Stimulated activated CD4-positive, alpha-beta T cell treated with anti-CD3 and anti-CD28 coated beads, Interleukin-4, amount 100 ng/mL, for 48 hours (primary cell): Measurements from ENCODE around the gene NUCKS1.
A peak's percentile ranks its signal among the peaks of the same experiment; 100 is the strongest.

Experiments
- DNase-seq, 2 donors: peaks; one replicate each; pipeline ENCODE4 v3.0.0-alpha.2; 2020; ENCODE audit warnings: low read depth in 2 of 2

NUCKS1 gene

DNA sequence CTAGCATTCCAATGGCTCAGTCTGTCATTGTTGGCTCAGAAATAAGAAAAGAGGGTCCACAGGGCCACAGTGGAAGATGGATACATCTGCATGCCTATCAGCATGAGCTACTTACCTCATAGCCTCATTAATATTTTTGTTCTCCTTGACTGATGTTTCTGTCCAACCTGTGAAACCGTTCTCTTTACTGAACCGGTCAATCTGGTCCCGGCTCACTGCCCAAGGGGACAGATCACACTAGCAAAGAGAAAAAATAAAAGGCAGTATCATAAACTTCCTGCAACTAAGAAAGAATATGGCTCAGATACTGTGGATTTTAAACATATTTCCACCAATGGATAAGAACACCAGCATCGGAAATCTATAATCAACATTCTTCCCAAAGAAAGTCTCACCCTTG lies 20.6 kb upstream of the NUCKS1 start:
- no peak for DNase-seq

DNA sequence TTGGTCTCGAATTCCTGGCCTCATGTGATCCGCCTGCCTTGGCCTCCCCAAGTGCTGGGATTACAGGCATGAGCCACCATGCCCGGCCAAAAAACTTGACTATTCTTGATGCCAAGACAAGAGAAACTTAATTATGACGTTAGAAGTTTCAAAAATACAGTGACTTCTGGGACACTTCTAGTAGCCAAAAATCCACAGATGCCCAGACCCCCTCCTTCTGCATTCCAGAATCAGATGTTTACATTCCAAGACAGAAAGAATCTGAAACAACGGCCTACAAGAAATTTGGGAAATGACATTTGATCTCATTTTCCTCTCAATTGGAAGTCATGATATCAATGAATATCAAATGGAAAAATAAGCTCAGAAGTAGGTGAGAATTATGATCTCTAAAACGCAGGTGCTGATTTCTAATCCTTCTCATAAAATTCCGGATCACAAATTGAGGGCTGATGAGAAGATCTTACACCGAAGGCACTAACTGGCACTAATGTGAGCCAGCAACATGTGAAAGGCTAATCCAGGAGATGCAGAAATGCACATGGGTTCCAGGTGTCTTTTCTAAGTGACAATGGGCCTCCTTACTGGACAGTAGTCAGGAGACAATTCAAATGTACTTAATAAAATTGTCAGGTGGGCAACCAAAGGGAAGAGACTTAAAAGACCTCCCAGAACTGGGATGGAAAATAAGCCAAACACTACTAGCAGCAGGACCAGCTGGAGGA lies 19.8 kb upstream of the NUCKS1 start:
- no peak for DNase-seq

DNA sequence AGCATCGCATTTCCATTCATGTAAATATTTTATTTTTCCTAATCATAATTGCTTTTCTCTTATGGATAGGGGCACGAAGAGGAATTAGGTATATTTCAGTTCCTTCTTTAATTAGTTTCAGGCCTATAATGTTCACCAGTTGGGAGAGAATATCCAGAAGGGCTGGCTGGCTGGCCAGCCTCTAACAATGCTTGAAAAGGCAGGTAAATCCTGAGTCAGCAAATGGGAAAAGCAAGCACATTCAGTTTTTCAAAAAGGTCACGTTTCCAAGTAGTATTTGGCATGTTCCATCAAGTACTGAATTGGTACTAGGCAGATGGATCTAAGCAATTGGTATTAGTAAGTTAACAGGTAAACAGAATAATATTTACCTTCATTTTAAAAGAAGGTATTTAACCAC lies 17.3 kb upstream of the NUCKS1 start:
- DNase-seq, result no peak

DNA sequence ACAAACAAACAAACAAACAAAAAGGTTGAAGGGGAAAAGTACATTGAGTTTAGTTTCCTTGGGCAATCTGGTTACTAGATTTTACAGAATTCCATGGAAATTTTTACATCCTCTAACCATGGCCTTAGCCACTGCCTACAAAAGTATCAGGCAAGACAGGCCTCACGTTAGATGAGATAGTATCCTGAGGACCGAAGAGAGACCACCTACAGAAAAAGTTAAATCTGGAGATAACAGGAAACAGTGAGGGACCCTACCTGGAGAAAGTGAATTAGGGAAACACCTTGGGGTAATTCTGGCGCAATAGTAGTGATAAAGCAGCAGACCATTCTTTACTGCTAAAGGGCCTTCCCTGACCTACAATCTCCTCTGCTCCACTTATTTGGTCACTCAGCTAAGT lies 16.6 kb upstream of the NUCKS1 start:
- no peak for DNase-seq

DNA sequence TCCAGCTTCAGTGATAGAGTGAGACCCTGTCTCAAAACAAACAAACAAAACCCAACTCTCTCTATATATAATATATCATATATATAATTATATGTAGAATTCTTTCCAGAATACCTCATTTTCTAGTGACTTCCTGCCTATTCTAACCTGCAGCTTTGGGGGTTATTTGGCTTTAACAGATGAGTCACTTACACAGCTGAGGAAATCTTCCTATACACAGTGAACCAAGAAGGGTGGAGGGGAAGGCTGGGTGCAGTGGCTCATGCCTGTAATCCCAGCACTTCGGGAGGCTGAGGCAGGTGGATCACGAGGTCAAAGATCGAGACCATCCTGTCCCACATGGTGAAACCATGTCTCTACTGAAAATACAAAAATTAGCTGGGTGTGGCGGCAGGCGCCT lies 16.1 kb upstream of the NUCKS1 start:
- no peak for DNase-seq

DNA sequence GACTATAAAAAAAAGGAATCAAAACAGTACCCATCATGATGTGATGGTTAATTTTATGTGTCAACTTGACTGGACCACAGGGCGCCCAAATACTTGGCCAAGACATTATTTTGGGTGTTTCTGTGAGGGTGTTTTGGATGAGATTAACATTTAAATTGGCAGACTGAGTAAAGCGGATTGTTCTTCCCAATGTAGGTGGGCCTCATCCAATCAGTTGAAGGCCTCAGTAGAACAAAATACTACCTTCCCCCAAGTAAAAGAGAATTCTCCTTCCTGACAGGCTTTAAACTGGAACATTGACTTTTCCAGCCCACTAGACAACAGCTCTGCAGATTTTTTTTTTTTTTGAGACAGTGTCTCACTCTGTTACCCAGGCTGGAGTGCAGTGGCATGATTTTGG lies 14.6 kb upstream of the NUCKS1 start:
- DNase-seq, result no peak

DNA sequence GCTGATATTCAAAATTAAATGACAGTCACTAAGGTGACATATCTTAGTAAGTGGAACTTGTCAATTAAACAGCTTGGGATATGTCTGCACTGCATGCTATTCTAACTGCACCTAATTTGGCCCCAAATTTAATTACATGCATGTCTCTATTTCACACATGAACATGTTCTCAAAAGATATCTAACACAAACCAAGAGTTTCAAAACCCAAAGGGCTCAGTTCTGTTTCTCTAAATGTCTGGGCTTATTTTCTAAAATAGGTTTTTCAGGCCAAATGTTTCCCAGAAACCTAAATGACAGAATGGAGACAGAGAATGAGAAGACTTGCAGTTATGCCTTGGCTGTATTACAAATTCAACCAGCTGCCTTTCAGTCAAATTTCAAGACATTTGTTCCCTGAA lies 14.0 kb upstream of the NUCKS1 start:
- DNase-seq, result no peak

DNA sequence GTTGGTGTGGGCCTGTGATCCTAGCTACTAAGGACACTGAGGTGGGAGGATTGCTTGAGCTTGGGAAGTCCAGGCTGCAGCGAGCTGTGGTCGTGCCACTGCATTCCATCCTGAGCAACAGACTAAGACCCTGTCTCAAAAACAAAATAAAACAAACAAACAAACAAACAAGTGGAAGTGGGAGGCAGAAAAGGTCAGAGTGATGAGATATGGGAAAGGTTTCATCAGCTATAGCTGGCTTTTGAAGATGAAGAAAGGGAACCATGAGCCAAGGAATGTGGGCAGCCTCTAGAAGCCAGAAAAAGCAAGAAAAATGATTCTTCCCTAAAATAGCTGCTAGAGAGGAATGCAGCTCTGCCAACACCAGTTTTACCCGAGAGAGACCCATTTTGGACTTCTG lies 10.6 kb upstream of the NUCKS1 start:
- DNase-seq, result no peak

DNA sequence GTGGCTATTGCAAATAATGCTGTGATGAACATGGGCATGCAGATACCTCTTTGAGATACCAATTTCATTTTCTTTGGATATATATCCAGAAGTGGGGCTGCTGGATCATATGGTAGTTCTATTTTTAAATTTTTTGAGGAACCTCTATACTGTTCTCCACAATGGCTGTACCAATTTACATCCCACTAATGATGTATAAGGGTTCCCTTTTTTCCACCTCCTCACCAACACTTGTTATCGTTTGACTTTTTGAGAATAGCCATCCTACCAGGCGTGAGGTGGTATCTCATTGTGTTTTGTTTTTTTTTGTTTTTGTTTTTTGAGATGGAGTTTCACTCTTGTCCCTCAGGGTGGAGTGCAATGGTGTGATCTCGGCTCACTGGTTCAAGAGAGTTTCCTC lies 6.6 kb upstream of the NUCKS1 start:
- DNase-seq, result no peak

DNA sequence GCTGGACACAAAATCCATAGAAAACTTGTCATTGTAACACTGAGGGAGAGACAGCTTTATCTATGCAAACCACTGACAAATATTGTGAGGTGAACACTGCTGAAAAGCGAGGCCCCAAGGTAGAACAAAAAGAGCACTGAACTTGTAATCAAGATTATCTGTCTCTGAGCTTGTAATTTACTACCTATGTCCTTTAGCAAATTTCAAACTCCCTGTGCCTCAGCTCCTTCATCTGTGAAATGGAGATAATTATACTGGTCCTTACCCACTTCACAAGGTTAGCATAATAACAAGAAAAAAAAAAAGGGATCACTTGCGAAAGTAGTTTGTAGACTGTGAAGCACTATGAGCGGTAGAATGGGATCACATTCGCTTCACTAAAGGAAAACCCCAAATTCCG lies 4.9 kb upstream of the NUCKS1 start:
- DNase-seq, result no peak

DNA sequence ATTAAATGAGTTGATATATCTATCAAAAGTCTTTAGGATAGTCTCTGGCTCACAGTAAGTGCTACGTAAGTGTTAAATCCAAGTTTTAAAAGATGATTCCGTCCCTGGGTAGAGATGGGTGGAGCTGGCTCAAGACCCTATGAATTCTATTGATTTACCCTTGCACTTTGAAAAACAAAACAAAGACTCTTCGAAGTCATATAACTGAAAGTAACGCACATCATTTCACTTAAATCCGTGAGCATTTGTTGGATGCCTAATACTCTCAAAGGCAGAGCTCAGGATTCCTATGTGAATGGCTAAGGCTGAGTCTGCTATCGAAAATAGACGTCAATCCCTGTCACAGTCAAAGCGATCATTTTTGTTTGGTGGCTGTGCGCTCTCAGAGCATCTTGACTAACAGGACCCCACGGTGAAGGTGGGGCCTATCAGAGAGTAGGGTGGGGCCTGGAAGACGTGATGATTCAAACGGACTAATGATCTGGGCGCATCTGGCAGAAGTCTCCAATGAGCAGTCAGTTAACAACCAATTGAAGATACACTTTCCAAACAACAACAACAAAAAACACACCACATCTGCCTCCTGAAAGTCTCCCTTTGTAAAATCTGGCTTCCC lies 1.2 kb upstream of the NUCKS1 start:
- DNase-seq, result no peak

DNA sequence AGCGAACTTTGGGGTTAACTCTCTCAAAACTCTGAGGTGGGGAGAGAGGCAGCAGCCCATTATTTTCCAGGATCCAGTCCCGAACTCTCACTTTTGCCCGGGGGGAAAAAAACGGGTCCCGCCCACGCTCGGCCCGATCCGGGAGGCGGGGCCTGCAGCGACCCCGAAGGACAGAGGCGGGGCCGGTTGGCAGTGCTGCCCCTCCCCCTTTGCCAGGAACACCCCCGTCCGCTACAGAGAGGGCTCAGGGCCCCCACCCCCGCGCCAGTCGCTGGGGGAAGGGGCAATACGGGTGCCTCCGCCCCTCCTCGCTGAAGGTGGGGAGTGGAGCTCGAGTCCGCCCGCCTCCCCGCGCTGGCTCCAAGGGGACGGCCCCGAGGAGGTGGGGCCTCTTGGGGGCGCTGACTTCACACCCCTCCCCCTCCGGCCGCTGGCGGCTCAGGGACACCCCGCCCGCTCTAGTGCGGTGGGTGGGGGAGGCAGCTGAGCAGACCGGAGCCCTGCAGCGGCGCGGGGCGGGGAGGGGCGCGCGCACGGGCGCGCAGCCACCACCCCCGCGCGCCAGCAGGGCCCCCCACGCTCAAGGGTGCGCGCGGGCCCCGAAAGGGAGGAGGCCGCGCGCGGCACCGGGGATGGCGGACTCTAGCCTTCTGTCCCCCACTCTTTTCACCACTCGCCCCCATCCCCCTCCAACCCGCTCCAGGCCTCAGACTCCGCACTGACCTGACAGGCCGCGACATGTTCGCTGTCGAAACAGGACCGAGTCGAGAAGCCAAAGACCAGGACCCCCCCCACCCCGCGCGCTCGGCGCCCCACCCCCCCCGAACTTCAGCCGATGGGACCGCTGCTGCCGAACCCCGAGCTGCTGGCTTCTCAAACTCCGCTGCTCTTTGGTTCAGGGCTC lies 496 bp downstream of the NUCKS1 start:
- DNase-seq, result peak; percentile 91 to 96

DNA sequence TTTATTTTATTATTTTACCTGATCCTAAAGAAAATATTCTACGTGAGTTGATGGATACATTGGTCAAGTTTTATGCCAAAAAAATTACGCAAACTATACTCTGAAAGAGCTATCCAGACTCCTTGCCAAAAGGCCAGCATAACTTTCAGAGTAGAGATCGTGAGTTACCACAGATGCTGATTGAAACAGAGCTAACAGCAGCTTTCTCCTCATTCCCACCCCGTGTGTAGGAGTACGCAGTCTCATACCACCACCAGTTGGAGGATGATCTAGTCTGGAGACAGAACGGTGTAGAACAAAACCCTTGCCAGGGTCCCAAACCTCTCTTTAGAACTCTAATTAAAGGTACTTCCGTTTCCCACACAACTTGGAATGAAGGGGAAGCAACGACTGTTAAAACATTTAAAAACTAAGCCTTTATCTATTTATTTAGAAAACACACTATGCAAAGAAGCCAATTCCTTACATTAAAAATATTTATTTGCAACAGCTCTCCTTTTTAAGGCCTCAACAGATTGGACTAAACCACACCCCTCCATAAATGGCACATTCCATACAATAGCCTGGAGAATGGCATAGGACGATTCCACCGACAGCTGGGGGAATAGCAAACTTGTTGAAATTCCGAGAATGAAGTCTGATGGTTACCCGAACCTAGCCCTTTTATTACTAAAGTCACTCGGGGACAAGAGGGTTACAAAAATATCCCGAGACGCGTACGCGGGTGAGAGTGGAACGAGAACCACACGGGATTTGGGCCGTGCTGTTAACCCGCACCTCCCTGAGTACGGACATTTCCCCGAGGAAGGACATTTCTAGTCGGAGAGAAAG lies 1.4 kb downstream of the NUCKS1 start:
- DNase-seq, result peak; percentile 19 to 28

DNA sequence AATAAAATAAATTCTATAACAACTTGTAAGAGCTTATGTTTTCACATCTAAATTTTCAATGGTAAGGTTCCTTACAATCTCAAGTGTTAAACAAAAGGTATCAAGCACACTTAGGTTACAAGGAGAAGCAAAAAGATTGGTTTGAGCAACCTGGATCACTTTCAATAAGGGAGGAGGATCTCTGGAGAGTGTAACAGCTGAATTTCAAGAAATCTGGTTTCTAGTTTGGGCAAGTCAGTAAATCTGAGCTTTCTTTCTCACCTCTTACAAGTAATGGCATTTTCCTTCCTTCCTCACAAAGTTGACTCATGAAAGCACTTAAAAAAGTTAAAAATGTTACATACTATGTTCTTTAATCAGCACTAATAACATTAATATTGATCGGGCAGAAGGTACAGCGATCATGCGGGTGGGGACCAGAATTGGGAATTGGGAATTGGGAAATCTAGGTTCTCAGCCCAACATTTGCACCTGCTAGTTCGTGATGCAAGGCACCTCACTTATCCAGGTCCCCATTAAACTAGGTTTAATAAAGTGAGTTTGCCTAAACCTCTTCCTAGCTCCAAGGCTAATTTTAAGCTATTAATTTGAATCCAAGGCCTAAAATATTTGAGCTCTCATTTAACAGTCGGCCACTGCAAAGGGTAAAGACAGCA lies 3.1 kb downstream of the NUCKS1 start:
- no peak for DNase-seq

DNA sequence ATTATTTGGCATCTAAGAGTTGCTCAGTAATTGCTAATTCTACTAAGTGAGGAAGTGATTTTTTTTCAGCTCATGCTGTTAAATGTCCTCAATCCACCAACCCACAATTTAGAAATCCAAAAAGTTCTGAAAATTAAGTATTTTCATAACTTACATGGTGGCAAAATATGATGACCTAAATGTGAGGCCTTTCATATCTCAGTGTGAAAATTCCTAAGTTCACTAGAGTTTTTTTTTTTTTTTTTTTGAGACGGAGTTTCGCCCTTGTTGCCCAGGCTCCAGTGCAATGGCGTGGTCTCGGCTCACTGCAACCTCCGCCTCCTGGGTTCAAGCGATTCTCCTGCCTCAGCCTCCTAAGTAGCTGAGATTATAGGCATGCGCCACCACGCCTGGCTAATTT lies 5.6 kb downstream of the NUCKS1 start:
- DNase-seq, result no peak

DNA sequence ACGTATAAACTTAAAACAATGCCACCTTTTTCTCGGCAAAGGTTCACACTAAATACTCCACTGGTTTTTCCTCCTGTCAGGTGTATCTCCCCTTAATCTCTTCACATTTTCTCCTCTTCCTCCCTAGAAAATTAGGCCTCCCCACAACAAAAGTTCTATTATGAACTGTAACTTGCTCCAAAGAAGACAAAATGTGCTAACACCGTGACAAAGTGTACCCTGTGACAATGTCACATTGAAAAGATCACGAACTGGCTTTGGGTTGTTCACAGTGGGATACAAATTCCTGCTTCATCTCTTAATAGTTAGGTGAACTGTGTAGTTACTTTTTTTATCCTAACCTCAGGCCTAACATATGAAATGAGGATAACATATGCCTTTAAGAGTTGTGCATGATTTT lies 6.0 kb downstream of the NUCKS1 start:
- no peak for DNase-seq

DNA sequence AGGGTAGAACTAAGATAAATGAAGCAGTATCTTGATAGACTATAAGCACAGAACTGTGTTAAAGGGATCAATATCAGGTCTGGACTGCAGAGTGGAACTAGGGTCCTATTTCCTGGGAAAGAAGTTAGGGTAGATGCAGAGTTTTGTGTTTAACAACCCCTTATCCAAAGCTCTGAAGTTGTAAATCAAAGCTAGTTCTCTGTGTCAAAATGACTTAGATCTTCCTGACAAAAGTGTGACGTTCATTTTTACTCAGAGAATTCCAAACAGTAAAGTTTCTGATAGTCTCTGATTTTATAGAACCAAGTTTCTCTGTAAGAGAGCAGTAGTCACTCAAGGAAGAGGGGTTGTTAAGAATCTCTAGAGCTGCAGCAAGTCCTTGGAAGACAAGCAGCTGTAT lies 8.3 kb downstream of the NUCKS1 start:
- DNase-seq, result no peak

DNA sequence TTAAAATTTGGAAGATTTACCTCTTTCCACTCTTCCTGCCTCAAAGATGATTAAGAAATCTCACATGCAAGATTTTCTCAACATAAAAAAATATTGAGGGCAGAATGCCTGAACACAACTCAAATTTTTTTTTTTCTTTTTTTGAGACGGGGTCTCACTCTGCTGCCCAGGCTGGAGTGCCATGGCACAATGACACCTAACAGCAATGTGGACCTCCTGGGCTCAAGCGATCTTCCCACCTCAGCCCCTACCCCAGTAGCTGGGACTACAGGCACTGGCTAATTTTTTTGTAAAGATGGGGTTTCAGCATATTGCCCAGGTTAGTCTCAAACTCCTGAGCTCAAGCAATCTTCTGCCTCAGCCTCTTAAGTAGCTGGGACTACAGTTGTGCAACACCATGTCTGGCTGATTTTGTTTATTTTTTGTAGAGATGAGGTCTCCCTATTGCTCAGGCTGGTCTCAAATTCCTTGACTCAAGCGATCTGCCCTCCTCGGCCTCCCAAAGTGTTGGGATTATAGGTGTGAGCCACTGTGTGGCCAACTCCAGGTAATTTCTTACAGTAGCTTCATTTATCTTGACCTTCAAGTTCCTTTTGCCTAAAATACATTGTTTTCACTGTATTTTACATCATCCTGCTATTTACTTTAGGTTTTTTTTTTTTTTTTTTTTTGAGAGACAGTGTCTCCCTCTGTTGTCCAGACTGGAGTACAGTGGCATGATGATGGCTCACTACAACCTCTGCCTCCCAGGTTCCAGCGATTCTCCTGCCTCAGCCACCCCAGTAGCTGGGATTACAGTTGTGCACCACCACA lies 10.4 kb downstream of the NUCKS1 start:
- no peak for DNase-seq

DNA sequence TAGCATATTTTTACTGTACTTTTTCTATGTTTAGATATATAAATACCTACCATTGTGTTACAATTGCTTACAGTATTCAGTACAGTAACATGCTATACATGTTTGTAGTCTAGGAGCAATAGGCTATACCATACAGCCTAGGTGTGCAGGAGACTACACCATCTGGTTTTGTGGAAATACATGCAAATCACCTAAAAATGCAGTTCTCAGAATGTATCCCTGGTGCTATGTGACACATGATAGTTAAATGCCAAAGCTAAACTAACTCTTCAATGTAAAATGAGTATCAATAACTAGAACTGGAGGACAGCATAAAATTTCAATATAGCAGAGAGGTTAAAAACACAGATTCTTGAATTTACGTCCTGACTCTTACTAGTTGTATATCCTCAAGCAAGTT lies 14.8 kb downstream of the NUCKS1 start:
- no peak for DNase-seq

DNA sequence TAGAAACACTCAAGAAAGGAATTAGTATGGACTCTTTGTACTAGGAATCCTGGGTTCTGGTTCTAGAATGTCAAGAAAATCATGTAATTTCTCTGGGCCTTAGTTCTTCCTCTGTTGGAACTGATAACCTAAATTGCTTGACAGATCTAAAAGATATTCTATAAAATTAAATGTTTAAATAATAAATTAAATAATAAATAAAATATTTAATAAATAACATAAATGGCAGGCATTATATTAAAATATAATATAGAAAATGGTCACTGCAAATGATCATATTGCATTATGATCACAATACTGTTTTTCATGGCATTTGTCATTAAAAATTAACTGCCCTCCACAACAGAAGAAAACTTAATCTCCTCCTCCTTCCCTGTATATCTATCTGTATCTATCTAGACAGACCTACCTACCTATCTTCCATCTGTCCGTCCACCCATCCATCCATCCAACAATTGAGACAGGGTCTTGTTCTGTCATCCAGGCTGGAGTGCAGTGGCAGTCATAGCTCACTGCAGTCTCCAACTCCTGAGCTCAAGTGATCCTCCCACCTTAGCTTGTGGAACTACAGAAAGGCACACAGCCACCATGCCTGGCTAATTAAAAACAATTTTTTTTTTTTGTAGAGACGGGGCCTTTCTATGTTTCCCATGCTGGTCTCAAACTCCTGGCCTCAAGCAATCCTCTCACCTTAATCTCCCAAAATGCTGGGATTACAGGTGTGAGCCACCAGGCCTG lies 16.4 kb downstream of the NUCKS1 start:
- no peak for DNase-seq
